Vagina (tissue), 2 donors: ENCODE data around the gene LRCH4. TPM values are rescaled to one million over a fixed set of nuclear protein-coding genes. Genes with fewer than 3 reads are reported as not detected.

Experiments
- DNase-seq, 2 donors: peaks; one replicate each; pipeline ENCODE4 v3.0.0-alpha.2; 2017; ENCODE audit errors: extremely low spot score in 2 of 2
- H3K27ac ChIP-seq: fragments of 200-600 bp; sonication (generic); one replicate; pipeline ENCODE4 v1.5.1; 2019
- H3K27me3 ChIP-seq: fragments of 200-600 bp; sonication (generic); one replicate; pipeline ENCODE4 v1.5.1; 2019
- H3K36me3 ChIP-seq, 2 donors: fragments of 200-600 bp; sonication (generic); one replicate each; pipeline ENCODE4 v1.5.1; 2017 to 2019
- H3K4me1 ChIP-seq: fragments of 200-600 bp; sonication (generic); one replicate; pipeline ENCODE4 v1.5.1; 2019
- H3K4me3 ChIP-seq, 2 donors: fragments of 200-600 bp; sonication (generic); 1 replicate in 1 of 2; 2 replicates in 1 of 2; pipeline ENCODE4 v1.5.1; 2016 to 2019
- H3K9me3 ChIP-seq: fragments of 200-600 bp; sonication (generic); one replicate; pipeline ENCODE4 v1.5.1; 2019
- CTCF ChIP-seq, 3 experiments: fragments of 450-650 bp in 2 of 3; fragments of 200-600 bp in 1 of 3; sonication (generic) in 1 of 3; IDR thresholded peaks; one replicate each; pipeline ENCODE4 v1.5.1; 2017 to 2019; ENCODE audit warnings: antibody characterized with exemption in 3 of 3, mild to moderate bottlenecking in 2 of 3, moderate library complexity in 2 of 3
- POLR2A ChIP-seq, 2 donors: fragments of 450-650 bp; IDR thresholded peaks; one replicate each; pipeline ENCODE4 v1.6.1; 2017; ENCODE audit warnings: antibody characterized with exemption in 2 of 2, mild to moderate bottlenecking in 2 of 2, moderate library complexity in 2 of 2
- POLR2AphosphoS5 ChIP-seq, 2 donors: sonication (generic); formaldehyde crosslinking; IDR thresholded peaks; one replicate each; pipeline ENCODE4 v1.9.0; 2017; ENCODE audit warnings: antibody characterized with exemption in 2 of 2, mild to moderate bottlenecking in 2 of 2, low read depth in 1 of 2; ENCODE audit not compliant: insufficient read depth in 1 of 2
- intact Hi-C: fragments of 100-400 bp; cut with DNase I; formaldehyde crosslinking; loops from one replicate; pipeline ENCODE4 v1.15.1; 2023
- total RNA-seq: library from RNA; depleted of rRNA; stranded (reverse); fragments of >200 nt; gene quantifications from one replicate; pipeline ENCODE4 v1.2.3, GENCODE V29; 2016

The LRCH4 gene
- total RNA-seq, 1 donor from 2014 or later = 72.2 TPM

- Histone ChIP-seq H3K27me3 (no peaks in the 10 kb centered on the region), H3K4me3 (no peak overlapping the region), H3K4me1 (peaks cover 11% of the 10 kb centered on the region), H3K9me3 (no peaks in the 10 kb centered on the region), H3K36me3 (peaks cover 0 to 43% of the 10 kb centered on the region in 2 donors), H3K27ac (no peak overlapping the region)
- no peak for TF ChIP-seq POLR2AphosphoS5 (IDR thresholded peaks at IDR 0.05; ENCODE audit: insufficient read depth in 1 of 2, low read depth in 1 of 2)
- TF ChIP-seq CTCF (IDR thresholded peaks at IDR 0.05) = no peak
- no peak for TF ChIP-seq POLR2A (IDR thresholded peaks at IDR 0.05)
- DNase-seq = no peak
- intact Hi-C loops = no loop called here
These were observed 11.3 kb downstream of the LRCH4 start for GRCh38 chr7:100574362-100575205.

GRCh38 chr7:100573691-100574361 lies 12.1 kb downstream of the LRCH4 start, which contains the start of gene SAP25:
Gene SAP25, minus strand, starts transcription at chr7:100573900. Its CDS starts 158 bp downstream, at chr7:100573742.
- intact Hi-C loops = no loop called here
- TF ChIP-seq POLR2A (IDR thresholded peaks at IDR 0.05) (no peak), CTCF (IDR thresholded peaks at IDR 0.05) (no peak), POLR2AphosphoS5 (IDR thresholded peaks at IDR 0.05; ENCODE audit: insufficient read depth in 1 of 2, low read depth in 1 of 2) (no peak)

DNA sequence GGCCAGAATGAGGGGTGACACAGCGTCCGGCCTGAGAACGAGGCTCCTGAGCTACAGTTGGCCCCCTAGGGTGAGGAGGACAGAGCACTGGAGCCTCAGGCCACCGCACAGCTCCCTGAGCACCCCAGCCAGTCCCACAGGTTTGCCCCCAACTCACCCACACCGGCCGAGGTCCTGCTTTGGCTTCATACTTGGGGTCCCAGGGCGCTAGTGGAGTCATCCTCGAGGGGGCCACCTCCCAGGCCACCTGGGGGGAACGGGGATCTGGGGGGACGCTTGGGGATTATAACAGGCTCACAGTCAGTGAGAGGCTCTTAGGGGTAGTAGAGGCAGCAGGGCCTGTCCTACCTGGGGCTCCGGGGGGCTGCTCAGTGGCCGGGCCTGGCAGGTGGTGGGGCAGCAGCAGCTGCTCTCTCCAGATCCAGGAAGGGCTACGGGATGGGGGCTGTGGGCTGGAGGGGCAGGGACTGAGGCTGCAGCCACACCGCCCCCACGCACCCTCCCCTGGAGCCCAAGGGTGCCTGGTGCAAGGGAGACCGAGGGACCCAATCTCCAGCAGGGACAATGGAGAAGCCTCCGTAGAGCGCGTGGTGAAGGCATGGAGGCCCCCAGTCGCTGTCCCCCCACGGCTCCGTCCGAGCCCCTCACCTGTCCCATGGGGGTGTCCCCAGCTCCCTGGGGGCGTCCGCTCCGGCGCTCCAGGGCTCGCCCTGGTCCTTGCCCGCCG lies 12.8 kb downstream of the LRCH4 start:
- DNase-seq = no peak
- H3K27ac ChIP-seq = no peak overlapping the region
- H3K4me3 ChIP-seq = no peak overlapping the region
- TF ChIP-seq POLR2A (IDR thresholded peaks at IDR 0.05) (no peak), CTCF (IDR thresholded peaks at IDR 0.05) (no peak), POLR2AphosphoS5 (IDR thresholded peaks at IDR 0.05; ENCODE audit: insufficient read depth in 1 of 2, low read depth in 1 of 2) (no peak)
- no peaks in the 10 kb centered on the region for H3K9me3 ChIP-seq
- H3K27me3 ChIP-seq = no peaks in the 10 kb centered on the region
- peaks cover 0 to 36% of the 10 kb centered on the region in 2 donors for H3K36me3 ChIP-seq
- peaks cover 19% of the 10 kb centered on the region for H3K4me1 ChIP-seq
- intact Hi-C loops = no loop called here

More at GRCh38 chr7:100573691-100574361, 12.1 kb downstream of the LRCH4 start, which contains the start of gene SAP25:
- H3K9me3 ChIP-seq = no peaks in the 10 kb centered on the region
- no peaks in the 10 kb centered on the region for H3K27me3 ChIP-seq
- peaks cover 0 to 42% of the 10 kb centered on the region in 2 donors for H3K36me3 ChIP-seq
- peaks cover 18% of the 10 kb centered on the region for H3K4me1 ChIP-seq
- no peak within 1 kb of the TSS for H3K4me3 ChIP-seq
- no peak within 1 kb of the TSS for H3K27ac ChIP-seq
- DNase-seq = no peak

- intact Hi-C loops = no loop called here
- Histone ChIP-seq H3K4me3 (no peak overlapping the region), H3K9me3 (no peaks in the 10 kb centered on the region), H3K27me3 (no peaks in the 10 kb centered on the region), H3K4me1 (peaks cover 24% of the 10 kb centered on the region), H3K36me3 (peaks cover 0 to 29% of the 10 kb centered on the region in 2 donors), H3K27ac (no peak overlapping the region)
- TF ChIP-seq POLR2A (IDR thresholded peaks at IDR 0.05) (no peak), POLR2AphosphoS5 (IDR thresholded peaks at IDR 0.05; ENCODE audit: insufficient read depth in 1 of 2, low read depth in 1 of 2) (no peak), CTCF (IDR thresholded peaks at IDR 0.05) (no peak)
- no peak for DNase-seq
These were observed 13.5 kb downstream of the LRCH4 start for GRCh38 chr7:100572281-100572948.
